ENCODE data around the gene AURKAIP1. TPM values are rescaled to one million over a fixed set of nuclear protein-coding genes. Genes with fewer than 3 reads are reported as not detected.

AURKAIP1 gene
- total and polyA plus RNA-seq, 4 donors = 38.4 to 175 (median 97.7) TPM

- no peak for TF ChIP-seq ZBTB33 (IDR thresholded peaks at IDR 0.05)
- TF ChIP-seq SP1 (IDR thresholded peaks at IDR 0.05) = no peak
- TF ChIP-seq JUND (IDR thresholded peaks at IDR 0.05) = no peak
- no peak for TF ChIP-seq CTCF (IDR thresholded peaks at IDR 0.05; ENCODE audit: low read depth, low read length, missing input control)
Observed at GRCh38 chr1:1373051-1373814, 1.8 kb downstream of the AURKAIP1 start (continued).

GRCh38 chr1:1371746-1372711 lies 3.0 kb downstream of the AURKAIP1 start:
- Histone ChIP-seq H3K9ac (ENCODE audit: low read depth in 1 of 2, low read length in 2 of 2) (no peak overlapping the region), H3K36me3 (ENCODE audit: control insufficient read depth in 4 of 4, insufficient read depth in 3 of 4, low read depth in 1 of 4, low read length in 3 of 4) (peaks cover 0 to 3% (median 0%) of the 10 kb centered on the region in 4 donors), H3K4me3 (ENCODE audit: low read depth in 1 of 3, low read length in 3 of 3) (no peak overlapping the region), H3K27ac (ENCODE audit: low read depth in 1 of 2, low read length in 2 of 2) (no peak overlapping the region), H3K27me3 (ENCODE audit: control insufficient read depth in 4 of 4, insufficient read depth in 4 of 4, low read length in 3 of 4) (no peaks in the 10 kb centered on the region), H3K9me3 (ENCODE audit: control insufficient read depth in 4 of 4, low read length in 3 of 4) (no peaks in the 10 kb centered on the region), H3K4me1 (ENCODE audit: control insufficient read depth in 4 of 4, insufficient read depth in 4 of 4, low read length in 3 of 4) (peaks cover 7 to 33% (median 28%) of the 10 kb centered on the region in 4 donors)
- TF ChIP-seq HNF4G (IDR thresholded peaks at IDR 0.05) (no peak), CTCF (IDR thresholded peaks at IDR 0.05; ENCODE audit: low read depth, low read length, missing input control) (peak; percentile 80), RAD21 (IDR thresholded peaks at IDR 0.05) (peak; percentile 63 to 78), ATF3 (IDR thresholded peaks at IDR 0.05) (no peak), YY1 (IDR thresholded peaks at IDR 0.05) (no peak)
- WGBS = 37% methylated on average over 26 of the region's 26 CpGs
- peak; percentile 87 for DNase-seq (ENCODE audit: low spot score)

- H3K4me1 ChIP-seq (ENCODE audit: control insufficient read depth in 4 of 4, insufficient read depth in 4 of 4, low read length in 3 of 4) = peaks cover 7 to 33% (median 28%) of the 10 kb centered on the region in 4 donors
- WGBS = 63% methylated on average over 12 of the region's 12 CpGs
- no peaks in the 10 kb centered on the region for H3K27me3 ChIP-seq (ENCODE audit: control insufficient read depth in 4 of 4, insufficient read depth in 4 of 4, low read length in 3 of 4)
- peaks cover 0 to 3% (median 0%) of the 10 kb centered on the region in 4 donors for H3K36me3 ChIP-seq (ENCODE audit: control insufficient read depth in 4 of 4, insufficient read depth in 3 of 4, low read depth in 1 of 4, low read length in 3 of 4)
- no peak overlapping the region for H3K27ac ChIP-seq (ENCODE audit: low read depth in 1 of 2, low read length in 2 of 2)
- H3K9ac ChIP-seq (ENCODE audit: low read depth in 1 of 2, low read length in 2 of 2) = no peak overlapping the region
- H3K9me3 ChIP-seq (ENCODE audit: control insufficient read depth in 4 of 4, low read length in 3 of 4) = no peaks in the 10 kb centered on the region
- DNase-seq (ENCODE audit: low spot score) = no peak
- no peak for TF ChIP-seq SP1 (IDR thresholded peaks at IDR 0.05)
- TF ChIP-seq GABPA (IDR thresholded peaks at IDR 0.05 in 1 of 2, conservative IDR thresholded peaks at IDR 0.05 in 1 of 2) = no peak
- no peak for TF ChIP-seq RXRA (IDR thresholded peaks at IDR 0.05)
- no peak for TF ChIP-seq NR2F2 (IDR thresholded peaks at IDR 0.05)
- TF ChIP-seq FOXA2 (IDR thresholded peaks at IDR 0.05) = no peak
- no peak overlapping the region for H3K4me3 ChIP-seq (ENCODE audit: low read depth in 1 of 3, low read length in 3 of 3)
Observed at GRCh38 chr1:1371364-1371745, 3.7 kb downstream of the AURKAIP1 start.

All from liver (tissue), 9 donors.